Hepatocyte (in vitro differentiated cells): ENCODE data around the gene SLC66A3. TPM values are rescaled to one million over a fixed set of nuclear protein-coding genes. Genes with fewer than 3 reads are reported as not detected.

Source experiments
- DNase-seq: peaks from one replicate; pipeline ENCODE4 v3.0.0-alpha.2; 2016; ENCODE audit warnings: low spot score
- H2AFZ ChIP-seq: fragments of 200-600 bp; sonication (generic); 2 replicates; pipeline ENCODE4 v1.6.0; 2016; ENCODE audit warnings: antibody characterized with exemption, mild to moderate bottlenecking
- H3K27ac ChIP-seq: fragments of 200-600 bp; sonication (generic); 2 replicates; pipeline ENCODE4 v1.5.1; 2016; ENCODE audit warnings: mild to moderate bottlenecking
- H3K27me3 ChIP-seq: fragments of 200-600 bp; sonication (generic); 2 replicates; pipeline ENCODE4 v1.6.1; 2016
- H3K36me3 ChIP-seq: fragments of 200-600 bp; sonication (generic); replicated peaks from 2 replicates; pipeline ENCODE4 v1.5.1; 2016; ENCODE audit warnings: low read depth; ENCODE audit not compliant: insufficient read depth
- H3K4me1 ChIP-seq: fragments of 200-600 bp; sonication (generic); 2 replicates; pipeline ENCODE4 v1.5.1; 2016; ENCODE audit warnings: mild to moderate bottlenecking, moderate library complexity; ENCODE audit not compliant: insufficient read depth
- H3K4me2 ChIP-seq: fragments of 200-600 bp; sonication (generic); 2 replicates; pipeline ENCODE4 v1.6.0; 2016
- H3K4me3 ChIP-seq: fragments of 200-600 bp; sonication (generic); 2 replicates; pipeline ENCODE4 v1.5.1; 2016; ENCODE audit warnings: mild to moderate bottlenecking
- H3K79me2 ChIP-seq: fragments of 200-600 bp; sonication (generic); 2 replicates; pipeline ENCODE4 v1.6.0; 2017; ENCODE audit warnings: mild to moderate bottlenecking
- H3K9me2 ChIP-seq: fragments of 200-600 bp; sonication (generic); replicated peaks from 2 replicates; pipeline ENCODE4 v1.6.0; 2017; ENCODE audit warnings: mild to moderate bottlenecking; ENCODE audit not compliant: insufficient read depth
- H3K9me3 ChIP-seq: fragments of 200-600 bp; sonication (generic); 2 replicates; pipeline ENCODE4 v1.5.1; 2016; ENCODE audit warnings: low read depth, mild to moderate bottlenecking
- H4K20me1 ChIP-seq: fragments of 200-600 bp; sonication (generic); 2 replicates; pipeline ENCODE4 v1.6.0; 2016; ENCODE audit warnings: mild to moderate bottlenecking; ENCODE audit not compliant: insufficient read depth, poor library complexity, severe bottlenecking
- EZH2 ChIP-seq: fragments of 200-600 bp; sonication (generic); IDR thresholded peaks from 2 replicates; pipeline ENCODE4 v1.6.1; 2016; ENCODE audit warnings: antibody characterized with exemption, mild to moderate bottlenecking, borderline replicate concordance
- EZH2phosphoT487 ChIP-seq: fragments of 200-600 bp; sonication (generic); IDR thresholded peaks from one replicate; pipeline ENCODE4 v1.6.1; 2018; ENCODE audit warnings: antibody characterized with exemption, mild to moderate bottlenecking, low read depth, moderate library complexity; ENCODE audit not compliant: unreplicated experiment, severe bottlenecking
- WGBS: methylation state at CpG from one replicate; pipeline ENCODE4 v1.1.6; 2016; ENCODE audit warnings: low lambda C conversion rate; ENCODE audit errors: missing lambda C conversion rate; 5-methylcytosine and 5-hydroxymethylcytosine counted together
- polyA plus RNA-seq: library from polyadenylated mRNA; unstranded; fragments of >200 nt; fragmentation: Nextera tagmentation; extraction: Ambion mirVana; gene quantifications from 2 replicates; pipeline ENCODE4 v1.2.1, GENCODE V29; 2016
- total RNA-seq: library from RNA; depleted of rRNA; stranded (reverse); fragments of >200 nt; gene quantifications from 2 replicates; pipeline ENCODE4 v1.2.3, GENCODE V29; 2014
- TF ChIP-seq, protein P1 (sequence below): fragments of 200-600 bp; sonication (generic); IDR thresholded peaks from 2 replicates; pipeline ENCODE4 v1.5.1; 2016; ENCODE audit warnings: antibody characterized with exemption, mild to moderate bottlenecking; ENCODE audit not compliant: poor library complexity

The SLC66A3 gene
- total and polyA plus RNA-seq, 2 experiments from 2014 or later, result 24.3 to 26.8 TPM

DNA sequence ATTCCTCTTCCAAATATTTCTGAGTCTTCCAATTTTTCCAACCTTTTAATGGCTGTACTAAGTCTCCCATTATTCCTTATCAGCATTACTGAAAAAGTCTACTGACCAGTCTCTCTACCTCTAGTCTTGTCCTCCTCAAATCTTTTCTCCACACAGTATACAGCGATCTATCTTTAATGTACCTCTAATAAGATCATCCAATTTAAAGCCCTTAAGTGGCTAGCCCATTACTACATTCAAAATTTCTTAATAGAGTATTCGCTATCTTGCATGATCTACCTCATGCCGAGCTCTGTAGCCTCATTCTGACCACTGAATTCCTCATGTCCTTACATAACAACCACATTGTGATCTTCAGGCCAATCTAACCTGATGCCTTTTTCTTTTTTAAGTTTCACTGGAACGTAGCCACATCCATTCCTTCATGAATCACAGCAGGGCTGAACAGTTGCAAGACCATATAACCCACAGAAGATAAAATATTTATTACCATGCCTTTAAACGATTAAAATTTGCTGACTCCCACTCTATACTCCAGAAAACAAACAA is 57.9 kb downstream of the SLC66A3 start:
- Histone ChIP-seq H3K9me3 (no peaks in the 10 kb centered on the region), H3K36me3 (no peaks in the 10 kb centered on the region), H3K4me3 (no peak overlapping the region), H4K20me1 (no peaks in the 10 kb centered on the region), H3K27ac (no peak overlapping the region), H3K9me2 (no peaks in the 10 kb centered on the region), H3K4me1 (no peaks in the 10 kb centered on the region), H2AFZ (no peak overlapping the region), H3K79me2 (peaks cover 3% of the 10 kb centered on the region), H3K27me3 (no peaks in the 10 kb centered on the region), H3K4me2 (no peak overlapping the region)
- no peak for DNase-seq
- TF ChIP-seq EZH2phosphoT487, result no peak
- TF ChIP-seq, protein P1, sequence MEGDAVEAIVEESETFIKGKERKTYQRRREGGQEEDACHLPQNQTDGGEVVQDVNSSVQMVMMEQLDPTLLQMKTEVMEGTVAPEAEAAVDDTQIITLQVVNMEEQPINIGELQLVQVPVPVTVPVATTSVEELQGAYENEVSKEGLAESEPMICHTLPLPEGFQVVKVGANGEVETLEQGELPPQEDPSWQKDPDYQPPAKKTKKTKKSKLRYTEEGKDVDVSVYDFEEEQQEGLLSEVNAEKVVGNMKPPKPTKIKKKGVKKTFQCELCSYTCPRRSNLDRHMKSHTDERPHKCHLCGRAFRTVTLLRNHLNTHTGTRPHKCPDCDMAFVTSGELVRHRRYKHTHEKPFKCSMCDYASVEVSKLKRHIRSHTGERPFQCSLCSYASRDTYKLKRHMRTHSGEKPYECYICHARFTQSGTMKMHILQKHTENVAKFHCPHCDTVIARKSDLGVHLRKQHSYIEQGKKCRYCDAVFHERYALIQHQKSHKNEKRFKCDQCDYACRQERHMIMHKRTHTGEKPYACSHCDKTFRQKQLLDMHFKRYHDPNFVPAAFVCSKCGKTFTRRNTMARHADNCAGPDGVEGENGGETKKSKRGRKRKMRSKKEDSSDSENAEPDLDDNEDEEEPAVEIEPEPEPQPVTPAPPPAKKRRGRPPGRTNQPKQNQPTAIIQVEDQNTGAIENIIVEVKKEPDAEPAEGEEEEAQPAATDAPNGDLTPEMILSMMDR, result no peak
- TF ChIP-seq EZH2, result no peak
- WGBS, result over 99% methylated on average over 5 of the region's 5 CpGs

DNA sequence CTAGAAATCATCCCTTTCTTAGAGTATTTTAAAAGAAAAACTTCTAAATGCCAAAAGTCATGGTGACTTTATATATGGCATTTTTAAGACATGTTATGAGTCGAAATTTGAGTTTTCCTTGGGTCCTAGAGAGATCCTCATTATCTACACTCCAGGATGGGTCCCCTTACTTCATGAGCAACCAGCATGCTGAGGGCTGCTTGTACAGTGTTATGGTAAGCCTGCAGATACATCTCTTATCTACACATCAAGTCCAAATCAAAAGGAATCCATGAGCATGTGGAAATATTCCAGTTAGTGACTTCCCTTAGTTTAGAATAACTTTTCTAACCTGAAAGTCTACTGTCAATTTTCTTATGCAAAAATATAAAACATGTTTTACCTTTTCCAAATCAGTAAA is 58.7 kb downstream of the SLC66A3 start:
- Histone ChIP-seq H3K27ac (no peak overlapping the region), H2AFZ (no peak overlapping the region), H3K36me3 (no peaks in the 10 kb centered on the region), H3K4me1 (no peaks in the 10 kb centered on the region), H3K4me2 (no peak overlapping the region), H4K20me1 (no peaks in the 10 kb centered on the region), H3K9me2 (no peaks in the 10 kb centered on the region), H3K79me2 (peaks cover 3% of the 10 kb centered on the region), H3K27me3 (no peaks in the 10 kb centered on the region), H3K9me3 (no peaks in the 10 kb centered on the region), H3K4me3 (no peak overlapping the region)
- TF ChIP-seq EZH2phosphoT487 (no peak), EZH2 (no peak)
- TF ChIP-seq, protein P1, result no peak
- WGBS, result 92% methylated on average over 1 of the region's 1 CpG
- no peak for DNase-seq

DNA sequence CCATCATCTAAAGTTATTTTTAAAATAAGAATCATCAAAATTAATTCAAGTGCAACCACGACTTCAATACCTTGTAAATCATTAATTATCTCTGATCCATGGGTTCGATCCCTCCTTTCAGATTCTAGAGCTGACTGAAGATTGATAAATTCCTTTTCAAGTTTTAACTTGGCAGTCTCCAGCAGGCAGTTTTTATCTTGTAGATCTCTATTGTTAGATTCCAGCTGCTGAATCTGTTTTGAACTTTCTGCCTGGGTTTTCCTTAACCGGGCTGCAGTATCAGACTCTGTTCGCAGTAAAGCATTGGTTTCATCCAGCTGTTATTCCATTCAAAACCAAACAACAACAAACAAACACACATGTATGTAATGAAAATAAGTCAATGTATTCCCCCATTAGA is 59.5 kb downstream of the SLC66A3 start:
- Histone ChIP-seq H3K9me2 (no peaks in the 10 kb centered on the region), H3K36me3 (no peaks in the 10 kb centered on the region), H3K27me3 (no peaks in the 10 kb centered on the region), H3K4me1 (no peaks in the 10 kb centered on the region), H3K27ac (no peak overlapping the region), H4K20me1 (no peaks in the 10 kb centered on the region), H3K9me3 (no peaks in the 10 kb centered on the region), H3K4me3 (no peak overlapping the region), H3K79me2 (peaks cover 3% of the 10 kb centered on the region), H2AFZ (no peak overlapping the region), H3K4me2 (no peak overlapping the region)
- no peak for DNase-seq
- TF ChIP-seq, protein P1, result no peak
- TF ChIP-seq EZH2, result no peak
- no peak for TF ChIP-seq EZH2phosphoT487
- WGBS, result 79% methylated on average over 4 of the region's 4 CpGs
